WTC11 (cell line): ENCODE measurements around the gene PIGU. TPM values are rescaled to one million over a fixed set of nuclear protein-coding genes. Genes with fewer than 3 reads are reported as not detected.
A peak's percentile ranks its signal among the peaks of the same experiment; 100 is the strongest.

Experiments used
- ATAC-seq: fragments of 200-7000 bp; cut with Tn5 transposase; 2 replicates; pipeline ENCODE4 v1.10.0; 2021; ENCODE audit warnings: mild to moderate bottlenecking, moderate library complexity
- CTCF ChIA-PET: fragments of 300-600 bp; sonication (Branson Sonifier 250); formaldehyde crosslinking; loops from one replicate; lab custom pipeline; 2021; ENCODE audit warnings: antibody characterized with exemption; lab: Charles Lee
- POLR2A ChIA-PET: fragments of 350-600 bp; sonication (Branson Sonifier 250); formaldehyde crosslinking; loops from one replicate; lab custom pipeline; 2021; ENCODE audit warnings: antibody characterized with exemption; lab: Charles Lee
- DNase-seq: peaks from one replicate; pipeline ENCODE4 v3.0.0; 2021; ENCODE audit warnings: low spot score
- H3K27ac Mint-ChIP-seq: 2 replicates; pipeline ENCODE4 v1.8.0; 2021; ENCODE audit warnings: mixed read lengths
- H3K27me3 Mint-ChIP-seq: 2 replicates; pipeline ENCODE4 v1.8.0; 2021; ENCODE audit warnings: low read depth, mild to moderate bottlenecking, moderate library complexity, mixed read lengths
- H3K36me3 Mint-ChIP-seq: 2 replicates; pipeline ENCODE4 v1.8.0; 2021; ENCODE audit warnings: mixed read lengths
- H3K4me1 Mint-ChIP-seq: 2 replicates; pipeline ENCODE4 v1.8.0; 2022; ENCODE audit warnings: mixed read lengths
- H3K4me3 Mint-ChIP-seq: 2 replicates; pipeline ENCODE4 v1.8.0; 2021; ENCODE audit warnings: mild to moderate bottlenecking, moderate library complexity, mixed read lengths
- H3K9me3 Mint-ChIP-seq: 2 replicates; pipeline ENCODE4 v1.8.0; 2021; ENCODE audit warnings: mixed read lengths
- ATF2 ChIP-seq: sonication (generic); formaldehyde crosslinking; IDR thresholded peaks from 2 replicates; pipeline ENCODE4 v1.8.1; 2022; ENCODE audit warnings: low read depth, missing genetic modification reagents, borderline replicate concordance
- CREB1 ChIP-seq: sonication (generic); formaldehyde crosslinking; IDR thresholded peaks from 2 replicates; pipeline ENCODE4 v1.8.0; 2023; ENCODE audit warnings: mild to moderate bottlenecking, missing genetic modification reagents
- CTCF ChIP-seq: fragments of 200-600 bp; IDR thresholded peaks from 2 replicates; pipeline ENCODE4 v1.8.0; 2022; ENCODE audit warnings: antibody characterized with exemption
- GRHL2 ChIP-seq: fragments of 250-450 bp; sonication (Bioruptor Pico); IDR thresholded peaks from 2 replicates; pipeline ENCODE4 v1.8.0; 2022; ENCODE audit warnings: mild to moderate bottlenecking, moderate library complexity; ENCODE audit not compliant: insufficient replicate concordance, severe bottlenecking
- IRF2 ChIP-seq: sonication (generic); formaldehyde crosslinking; IDR thresholded peaks from 2 replicates; pipeline ENCODE4 v1.8.0; 2022; ENCODE audit warnings: low read depth, missing genetic modification reagents, borderline replicate concordance
- JAZF1 ChIP-seq: fragments of 250-450 bp; sonication (Bioruptor Pico); IDR thresholded peaks from 2 replicates; pipeline ENCODE4 v1.9.0; 2021; ENCODE audit warnings: moderate library complexity, mild to moderate bottlenecking, inconsistent platforms
- MXD4 ChIP-seq: fragments of 250-450 bp; sonication (Bioruptor Pico); IDR thresholded peaks from 2 replicates; pipeline ENCODE4 v1.8.0; 2021; ENCODE audit warnings: mild to moderate bottlenecking, moderate library complexity, borderline replicate concordance
- NFYB ChIP-seq: sonication (generic); formaldehyde crosslinking; conservative IDR thresholded peaks from 2 replicates; pipeline ENCODE4 v1.8.0; 2022; ENCODE audit warnings: low read depth, missing genetic modification reagents
- PREB ChIP-seq: sonication (generic); formaldehyde crosslinking; IDR thresholded peaks from 2 replicates; pipeline ENCODE4 v1.8.1; 2022; ENCODE audit warnings: mild to moderate bottlenecking, missing genetic modification reagents, moderate library complexity, borderline replicate concordance
- RORB ChIP-seq: fragments of 250-450 bp; sonication (Bioruptor Pico); IDR thresholded peaks from 2 replicates; pipeline ENCODE4 v1.9.0; 2021; ENCODE audit warnings: mild to moderate bottlenecking
- SOX15 ChIP-seq: fragments of 250-450 bp; sonication (Bioruptor Pico); IDR thresholded peaks from 2 replicates; pipeline ENCODE4 v1.9.0; 2021; ENCODE audit warnings: mild to moderate bottlenecking
- TEAD4 ChIP-seq: sonication (generic); formaldehyde crosslinking; IDR thresholded peaks from 2 replicates; pipeline ENCODE4 v1.8.0; 2022; ENCODE audit warnings: mild to moderate bottlenecking, missing genetic modification reagents
- TP53 ChIP-seq: sonication (generic); formaldehyde crosslinking; IDR thresholded peaks from 2 replicates; pipeline ENCODE4 v1.8.1; 2023; ENCODE audit warnings: mild to moderate bottlenecking, missing genetic modification reagents
- USF2 ChIP-seq: sonication (generic); formaldehyde crosslinking; IDR thresholded peaks from 2 replicates; pipeline ENCODE4 v1.8.1; 2023; ENCODE audit warnings: mild to moderate bottlenecking, missing genetic modification reagents, moderate library complexity
- ZNF219 ChIP-seq: sonication (generic); formaldehyde crosslinking; IDR thresholded peaks from 2 replicates; pipeline ENCODE4 v1.8.0; 2023; ENCODE audit warnings: missing genetic modification reagents, mild to moderate bottlenecking, borderline replicate concordance
- ZNF317 ChIP-seq: sonication (generic); formaldehyde crosslinking; IDR thresholded peaks from 2 replicates; pipeline ENCODE4 v1.8.1; 2023; ENCODE audit warnings: low read depth, mild to moderate bottlenecking, moderate library complexity, missing genetic modification reagents, borderline replicate concordance
- ZNF425 ChIP-seq: fragments of 250-450 bp; sonication (Bioruptor Pico); conservative IDR thresholded peaks from 2 replicates; pipeline ENCODE4 v1.9.0; 2021; ENCODE audit warnings: mild to moderate bottlenecking
- total RNA-seq: library from RNA; stranded (reverse); gene quantifications from 3 replicates; pipeline ENCODE4 v1.2.3, GENCODE V29; 2021

Gene PIGU
- total RNA-seq, 1 experiment from 2014 or later: 24.8 TPM

- TF ChIP-seq SOX15 (CRISPR knock-in tag): no peak
- no peak for TF ChIP-seq GRHL2 (CRISPR knock-in tag)
- no peak for TF ChIP-seq NFYB (CRISPR knock-in tag)
- TF ChIP-seq ZNF425: no peak
- no peak for TF ChIP-seq TP53 (CRISPR knock-in tag)
- no peak for TF ChIP-seq ZNF317 (CRISPR knock-in tag)
- no peak for TF ChIP-seq CREB1 (CRISPR knock-in tag)
- no peak for TF ChIP-seq TEAD4 (CRISPR knock-in tag)
- no peak for TF ChIP-seq RORB (CRISPR knock-in tag)
- TF ChIP-seq USF2 (CRISPR knock-in tag): no peak
- no peak for TF ChIP-seq ZNF219 (CRISPR knock-in tag)
- no peak for TF ChIP-seq MXD4 (CRISPR knock-in tag)
- no peak for TF ChIP-seq IRF2
- TF ChIP-seq JAZF1 (CRISPR knock-in tag): no peak
- TF ChIP-seq ATF2: no peak
- POLR2A ChIA-PET: interaction anchor here (0.9 kb wide), 1 partner anchor 22 kb away, joined by 4 read pairs; no protein-coding TSS in a partner anchor
- Mint-ChIP-seq H3K9me3 (no peaks in the 10 kb centered on the region), H3K27ac (no peak overlapping the region), H3K27me3 (no peaks in the 10 kb centered on the region), H3K4me1 (no peaks in the 10 kb centered on the region), H3K4me3 (no peak overlapping the region), H3K36me3 (peaks cover 40% of the 10 kb centered on the region)
- no peak for DNase-seq
- CTCF ChIA-PET: interaction anchor here (0.5 to 3.2 kb wide), 21 partner anchors 12 to 347 kb away, joined by 3 to 22 read pairs (median 5); partner anchors contain the start of genes DYNLRB1, MAP1LC3A and TP53INP2
- no peak for ATAC-seq
Observed at GRCh38 chr20:34537651-34538050, 139.2 kb downstream of the PIGU start.

- TF ChIP-seq PREB (no peak), CTCF (0 out of 2 replicates have a peak, but pooled peaks have one; percentile 21)
- no peaks in the 10 kb centered on the region for H3K9me3 Mint-ChIP-seq
- H3K27me3 Mint-ChIP-seq: no peaks in the 10 kb centered on the region
- DNase-seq (peak; percentile 70), ATAC-seq (peak; percentile 80)
- peaks cover 40% of the 10 kb centered on the region for H3K36me3 Mint-ChIP-seq
- ChIA-PET POLR2A (no interaction called here), CTCF (interaction anchor here (0.5 to 3.2 kb wide), 23 partner anchors 13 to 346 kb away, joined by 3 to 22 read pairs (median 5); partner anchors contain the start of genes DYNLRB1, MAP1LC3A and TP53INP2)
- H3K4me1 Mint-ChIP-seq: no peaks in the 10 kb centered on the region
- H3K27ac Mint-ChIP-seq: 0 out of 2 replicates have a peak overlapping the region, but pooled peaks have one; percentile 36
- H3K4me3 Mint-ChIP-seq: no peak overlapping the region
Observed at GRCh38 chr20:34536798-34537394, 140.0 kb downstream of the PIGU start.
